Stimulated activated CD8-positive, alpha-beta memory T cell treated with anti-CD3 and anti-CD28 coated beads, Interleukin-7, amount 100 ng/mL, for 4 hours (primary cell): ENCODE data around the gene TTC6.
"Not testable (repeated sequence)": the region's sequence is repeated elsewhere in the genome, so short reads cannot be mapped to it uniquely, and the experiment has no call there.

Experiments
- DNase-seq, 2 donors: peaks; one replicate each; pipeline ENCODE4 v3.0.0-alpha.2; 2020; ENCODE audit warnings: low read depth in 2 of 2

TTC6 gene, protein sequence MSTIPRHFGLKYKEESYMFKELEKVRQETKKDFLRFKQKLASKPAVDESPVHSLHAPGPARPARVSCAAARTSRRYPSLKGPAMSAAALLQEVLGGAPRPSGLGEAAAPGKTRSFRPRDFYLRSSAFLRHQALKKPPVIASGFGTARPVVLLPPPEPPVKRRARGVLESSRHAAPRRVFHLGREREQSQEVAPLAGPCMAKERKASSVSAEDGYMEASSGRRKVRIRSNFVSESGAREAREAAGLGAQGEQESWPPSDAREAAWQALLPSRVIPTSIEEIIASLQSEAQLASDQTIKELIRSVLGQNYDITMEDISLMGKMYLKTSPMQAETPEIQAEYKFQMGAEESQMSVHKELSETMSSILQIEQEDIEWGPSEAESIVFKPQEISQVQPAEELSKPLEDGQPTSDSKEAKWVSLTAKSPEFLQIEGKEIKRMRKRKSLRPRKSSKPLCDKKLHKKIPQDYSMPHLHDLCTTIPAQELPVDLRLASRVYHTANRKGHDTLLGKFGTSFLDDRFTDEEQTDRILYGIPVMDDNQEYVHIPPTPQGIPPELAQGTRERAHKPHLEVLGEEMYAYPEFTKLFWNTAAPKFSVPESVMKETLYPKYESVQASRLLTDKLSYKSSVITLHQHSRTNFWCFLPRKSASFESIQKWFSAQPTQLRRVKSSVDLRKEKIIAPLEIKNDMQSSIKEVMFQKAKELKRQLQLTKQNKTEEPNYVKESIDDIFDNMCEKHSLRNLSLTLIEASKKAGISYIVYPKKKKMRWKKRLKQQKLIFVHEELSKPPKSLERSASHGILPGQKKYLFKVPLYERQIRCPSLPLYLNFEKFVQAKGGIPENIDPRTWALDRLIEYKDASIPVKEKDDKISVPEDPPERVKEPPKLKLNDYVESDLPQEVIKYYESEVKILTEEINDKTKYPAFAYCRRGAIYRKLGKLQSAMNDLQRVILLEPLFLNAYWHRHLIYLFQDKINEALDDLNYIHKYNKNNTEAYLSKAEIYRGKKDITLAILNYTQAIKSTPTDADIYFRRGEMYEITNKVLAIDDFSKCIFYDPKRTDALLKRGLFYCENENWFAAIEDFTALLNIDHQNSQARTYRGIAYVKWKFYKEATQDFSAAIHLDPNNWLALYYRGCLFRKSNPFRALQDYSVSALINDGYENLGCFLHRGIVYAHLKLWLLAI (N-terminal part only)

DNA sequence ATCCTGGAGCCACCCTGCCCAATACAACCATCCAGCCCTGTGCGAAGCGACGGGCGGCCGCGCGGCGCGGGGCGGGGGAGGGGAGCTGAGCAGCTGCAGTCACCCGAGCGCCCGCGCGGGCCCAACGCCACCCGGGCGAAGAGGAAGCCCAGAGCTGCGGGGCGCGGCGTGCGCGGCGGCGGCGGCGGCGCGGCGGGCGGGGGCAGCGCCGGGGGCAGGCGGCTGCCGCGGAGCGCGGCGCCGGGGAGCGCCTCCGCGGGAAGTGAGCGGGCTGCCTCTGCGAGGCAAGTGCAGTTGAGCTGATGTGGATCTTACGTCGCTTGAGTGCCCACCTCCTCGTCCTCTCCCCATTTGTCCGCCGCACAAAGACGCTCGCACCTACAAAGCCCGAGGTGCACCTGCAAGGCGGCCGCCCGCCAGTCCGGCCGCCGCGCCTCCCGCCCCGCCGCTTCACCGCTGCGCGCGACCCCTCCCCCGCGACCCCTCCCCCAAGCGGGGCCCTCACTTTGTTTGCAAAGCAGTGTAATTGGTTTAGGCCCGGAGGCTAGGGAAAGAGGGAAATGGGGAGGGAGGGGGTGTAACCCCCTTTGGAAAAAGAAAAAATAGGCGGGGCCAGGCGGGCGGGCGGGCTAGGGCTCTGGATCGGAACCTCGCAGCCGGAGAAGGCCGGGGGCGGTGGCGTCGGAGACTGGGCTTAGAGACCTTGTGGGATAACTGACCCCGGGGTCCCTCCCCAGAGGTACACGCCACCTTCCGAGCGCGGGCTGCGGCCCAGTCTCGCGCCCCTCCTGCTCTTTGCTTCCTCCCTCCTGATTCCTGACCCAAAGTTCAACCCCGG, at the start of gene TTC6, which contains the start of gene FOXA1:
TSS of gene TTC6 (plus strand) at position 659 of the 838 bp plus-strand sequence. CDS start 26,436 bp downstream, outside the sequence.
TSS of gene FOXA1 (minus strand) at position 279 of the 838 bp plus-strand sequence. CDS start at position 2, 277 bp downstream.
- DNase-seq, result no peak

DNA sequence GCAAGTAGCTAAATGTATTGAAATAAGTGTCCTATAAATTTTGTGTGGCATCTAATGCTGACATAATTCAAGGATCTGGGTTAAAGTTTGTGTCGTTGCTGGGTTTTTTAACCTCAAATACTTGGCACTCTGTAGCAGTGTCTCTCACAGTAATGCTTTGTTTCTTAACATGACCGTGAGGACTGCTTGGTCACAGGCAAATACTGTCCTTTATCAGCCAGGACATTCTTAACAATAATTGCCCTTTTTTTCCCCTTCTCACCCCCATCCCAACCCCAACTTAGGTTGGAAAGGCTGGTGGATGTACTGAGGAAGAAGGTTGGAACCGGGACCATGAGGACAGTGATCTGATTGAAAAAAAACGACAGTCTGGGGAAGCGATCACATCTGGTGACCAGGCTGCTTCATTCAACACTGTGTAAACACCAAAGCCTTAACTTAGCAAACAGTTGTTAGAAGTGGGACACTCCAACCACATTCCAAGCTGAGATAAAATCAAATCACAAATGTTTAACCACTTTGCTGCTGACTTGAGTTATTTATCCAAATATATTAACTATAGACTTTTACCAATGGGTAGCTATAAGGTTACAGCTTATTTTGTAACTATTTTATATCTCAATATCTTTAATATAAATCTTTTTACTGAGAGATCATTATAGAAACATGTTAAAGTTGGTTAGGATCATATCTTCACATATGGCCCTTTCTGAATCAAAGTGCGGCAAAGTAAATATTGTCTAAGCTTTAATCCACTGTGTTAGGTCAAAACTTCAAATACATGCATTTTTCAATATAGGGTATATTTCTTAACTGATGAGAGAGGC, 48.6 kb upstream of the TTC6 start:
- no peak for DNase-seq

DNA sequence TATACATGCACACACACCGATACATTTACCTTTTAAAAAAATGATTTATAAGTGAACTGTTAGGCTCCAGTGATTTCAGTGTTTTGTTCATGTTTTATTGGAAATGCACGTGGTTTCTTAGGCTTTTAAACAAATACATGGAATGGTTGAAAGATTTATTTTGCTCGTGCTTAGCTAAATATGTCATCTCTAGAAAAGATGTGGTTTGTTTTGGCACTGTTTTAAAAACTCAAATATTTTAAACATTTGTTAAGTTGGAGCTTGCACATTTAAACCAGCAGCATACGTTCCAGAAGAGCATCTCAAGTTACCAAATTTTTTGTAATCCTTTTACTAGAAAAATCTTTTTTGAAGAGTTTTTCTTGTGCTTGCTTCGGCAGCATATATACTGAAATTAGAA, 44.9 kb upstream of the TTC6 start:
- DNase-seq, result no peak

DNA sequence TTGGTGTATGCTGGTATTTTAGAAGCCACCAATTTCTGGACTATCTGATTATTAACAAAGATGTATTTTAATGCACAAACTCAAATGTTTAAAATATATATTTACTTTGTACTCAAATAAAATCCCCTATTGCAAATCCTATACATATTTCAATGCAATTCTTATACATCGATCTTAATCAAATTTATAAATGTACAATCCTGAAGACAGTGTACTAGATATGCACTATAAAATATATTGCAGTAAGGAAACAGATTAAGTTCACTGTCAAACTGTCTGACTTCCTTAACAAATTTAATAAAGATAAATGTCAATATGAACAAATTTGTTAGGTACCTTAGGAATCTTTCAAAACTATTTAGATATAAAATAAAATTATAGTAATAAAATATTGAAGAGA, 44.3 kb upstream of the TTC6 start:
- DNase-seq, result no peak

DNA sequence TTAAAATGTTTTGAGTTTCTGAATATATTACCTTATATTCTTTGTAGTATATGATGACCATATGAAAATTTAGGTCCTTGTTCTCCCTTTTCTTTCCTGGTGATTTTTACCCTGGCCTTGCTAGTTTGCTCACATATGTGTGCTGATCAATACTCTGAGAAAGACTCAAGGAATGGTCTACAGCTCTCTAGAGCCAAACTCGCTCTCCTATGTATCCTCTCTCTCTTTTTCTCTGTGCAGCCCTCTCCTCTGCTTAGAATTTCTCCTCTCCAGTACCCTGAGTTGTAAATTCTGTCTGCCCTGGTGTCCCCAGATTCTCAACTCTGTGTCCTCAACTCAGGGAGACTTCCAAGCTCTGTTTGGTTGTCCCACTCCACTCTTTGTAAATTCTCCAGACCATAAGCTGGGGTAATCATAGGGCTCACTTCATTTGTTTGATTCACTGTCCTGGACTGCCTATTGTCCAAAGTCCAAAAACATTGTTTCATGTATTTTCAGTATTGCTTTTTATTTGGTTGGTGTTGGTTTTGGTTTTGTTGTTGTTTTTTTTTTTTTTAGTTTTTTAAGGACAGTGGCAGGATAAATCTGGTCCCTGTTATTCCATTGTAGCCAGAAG, 41.4 kb upstream of the TTC6 start:
- DNase-seq, result no peak

DNA sequence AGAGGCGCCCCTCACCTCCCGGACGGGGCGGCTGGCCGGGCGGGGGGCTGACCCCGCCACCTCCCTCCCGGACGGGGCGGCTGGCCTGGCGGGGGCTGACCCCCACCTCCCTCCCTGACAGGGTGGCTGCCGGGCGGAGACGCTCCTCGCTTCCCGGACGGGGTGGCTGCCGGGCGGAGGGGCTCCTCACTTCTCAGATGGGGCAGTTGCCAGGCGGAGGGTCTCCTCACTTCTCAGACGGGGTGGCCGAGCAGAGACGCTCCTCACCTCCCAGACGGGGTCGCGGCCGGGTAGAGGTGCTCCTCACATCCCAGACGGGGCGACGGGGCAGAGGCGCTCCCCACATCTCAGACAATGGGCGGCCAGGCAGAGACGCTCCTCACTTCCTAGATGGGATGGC, 39.8 kb upstream of the TTC6 start:
- DNase-seq, result not testable (repeated sequence)

DNA sequence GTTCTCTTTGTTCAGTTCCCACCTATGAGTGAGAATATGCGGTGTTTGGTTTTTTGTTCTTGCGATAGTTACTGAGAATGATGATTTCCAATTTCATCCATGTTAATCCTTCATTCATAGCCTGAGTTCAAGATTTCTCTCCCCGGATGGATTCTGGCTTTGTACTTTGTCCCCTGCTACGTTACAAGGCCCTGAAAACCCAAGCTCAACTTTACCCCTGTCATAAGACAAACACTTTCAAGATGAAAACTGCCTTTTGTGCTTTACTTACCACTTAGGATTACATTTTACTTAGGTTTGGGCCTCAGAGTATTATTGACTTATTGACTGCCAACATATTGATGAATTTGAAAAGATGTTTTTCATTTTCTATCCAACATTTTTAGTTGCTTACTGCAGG, 36.7 kb upstream of the TTC6 start:
- DNase-seq, result no peak

DNA sequence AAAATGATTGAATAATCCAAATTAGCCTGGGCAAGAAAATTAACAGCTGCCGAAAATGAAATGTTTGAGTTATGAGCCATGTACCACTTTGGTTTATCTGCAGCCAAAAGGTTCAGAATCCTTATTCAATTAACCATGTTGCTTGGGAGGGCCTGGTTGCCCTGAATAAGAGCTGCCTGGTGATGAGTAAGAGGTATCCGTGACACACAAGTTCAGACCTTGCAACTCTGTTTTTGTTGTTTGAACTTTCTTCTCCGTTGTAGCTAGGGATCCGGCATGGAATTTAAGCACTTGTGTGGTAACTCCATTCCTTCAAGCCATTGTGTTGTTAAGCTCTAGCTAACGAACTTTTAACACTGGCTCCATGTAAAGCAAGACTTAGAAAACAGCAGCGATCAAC, 36.0 kb upstream of the TTC6 start:
- DNase-seq, result no peak

DNA sequence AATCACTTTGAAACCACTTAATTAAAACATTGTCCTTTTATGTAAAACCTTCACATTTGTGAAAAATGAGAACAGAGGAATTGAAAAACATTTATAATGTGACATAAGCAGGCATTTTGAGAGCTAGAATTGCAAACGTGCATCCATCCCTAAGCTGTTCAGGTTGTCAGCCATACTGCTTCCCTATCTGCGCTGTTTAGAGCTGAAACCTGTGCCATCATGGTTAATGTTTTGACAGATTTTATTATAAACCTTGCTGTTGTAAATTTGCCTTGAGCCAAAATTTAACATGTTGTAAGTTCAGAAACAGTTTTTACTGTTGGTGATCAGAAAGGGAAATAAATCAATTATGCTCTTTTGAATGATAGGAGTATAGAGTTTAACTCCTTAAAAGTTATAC, 32.2 kb upstream of the TTC6 start:
- no peak for DNase-seq

DNA sequence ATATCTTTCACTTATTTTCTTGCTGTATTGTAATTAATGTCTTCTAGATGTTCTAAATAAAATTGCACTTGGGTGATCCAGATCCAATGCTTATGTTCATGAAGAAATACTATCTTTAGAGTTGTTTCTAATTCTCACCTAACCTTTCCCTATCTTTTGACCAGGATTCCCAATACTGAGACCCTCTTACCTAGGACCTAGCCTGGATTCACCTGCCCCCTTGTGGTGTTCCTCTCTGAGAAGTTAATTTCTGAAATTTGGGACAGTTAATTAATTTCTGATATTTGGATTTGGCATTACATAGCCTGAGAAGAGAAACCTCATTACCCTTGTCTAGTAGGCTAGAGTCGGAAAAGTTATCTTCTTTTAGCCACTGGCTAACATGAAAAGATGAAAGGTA, 29.9 kb upstream of the TTC6 start:
- no peak for DNase-seq

DNA sequence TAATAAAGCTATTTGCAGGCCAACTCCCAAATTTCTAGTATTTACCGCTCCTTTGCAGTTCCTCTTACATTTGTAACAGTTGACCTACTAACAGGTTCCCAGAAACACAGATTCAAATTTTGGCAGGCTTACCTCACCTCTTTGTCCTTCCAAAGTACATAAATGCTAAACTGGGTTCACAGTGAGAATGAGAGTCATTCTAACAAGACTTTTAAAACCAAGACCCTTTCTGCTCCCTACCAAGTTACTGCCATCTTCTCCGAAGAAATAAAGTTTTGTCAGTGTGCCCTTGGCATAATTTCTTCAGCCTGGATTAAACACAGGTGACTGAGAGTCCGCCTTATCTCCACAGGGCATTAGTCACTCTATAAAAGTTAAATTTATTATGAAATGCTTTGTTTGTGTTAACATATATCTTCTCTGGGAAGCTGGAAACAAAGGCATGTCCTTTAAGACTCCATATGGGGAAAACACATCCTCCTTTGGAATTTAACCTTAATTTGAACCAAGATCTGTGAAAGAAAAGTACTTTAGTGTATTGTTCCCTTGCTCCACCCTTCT, 28.5 kb upstream of the TTC6 start:
- no peak for DNase-seq

DNA sequence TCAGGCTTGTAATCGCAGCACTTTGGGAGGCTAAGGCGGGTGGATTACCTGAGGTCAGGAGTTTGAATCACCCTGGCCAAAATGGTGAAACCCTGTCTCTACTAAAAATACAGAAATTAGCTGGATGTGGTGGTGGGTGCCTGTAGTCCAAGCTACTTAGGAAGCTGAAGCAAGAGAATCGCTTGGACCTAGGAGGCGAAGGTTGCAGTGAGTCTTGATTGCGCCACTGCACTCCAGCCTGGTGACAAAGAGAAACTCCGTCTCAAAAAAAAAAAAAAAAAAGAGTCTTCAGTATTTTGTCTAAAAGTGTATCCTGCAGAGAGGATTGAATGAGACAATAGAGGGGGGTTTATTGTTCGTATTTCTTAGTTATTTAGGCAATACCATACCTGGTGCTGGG, 25.7 kb upstream of the TTC6 start:
- no peak for DNase-seq

DNA sequence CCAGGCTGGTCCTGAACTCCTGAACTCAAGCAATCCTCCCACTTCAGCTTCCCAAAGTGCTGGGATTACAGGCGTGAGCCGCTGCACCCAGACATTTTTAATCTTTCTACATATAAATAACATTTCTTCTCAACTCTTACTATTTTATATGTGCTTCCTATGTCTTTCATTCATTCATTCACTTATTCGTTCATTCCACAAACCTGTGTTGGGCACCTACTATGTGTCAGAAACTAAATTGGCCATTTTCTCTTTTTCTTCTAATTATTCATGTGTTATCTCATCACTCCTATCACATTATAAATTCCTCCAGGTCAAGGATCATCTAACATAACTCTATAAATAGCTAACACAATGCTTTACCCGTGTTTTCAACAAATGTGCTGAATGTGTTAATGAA, 24.0 kb upstream of the TTC6 start:
- no peak for DNase-seq

DNA sequence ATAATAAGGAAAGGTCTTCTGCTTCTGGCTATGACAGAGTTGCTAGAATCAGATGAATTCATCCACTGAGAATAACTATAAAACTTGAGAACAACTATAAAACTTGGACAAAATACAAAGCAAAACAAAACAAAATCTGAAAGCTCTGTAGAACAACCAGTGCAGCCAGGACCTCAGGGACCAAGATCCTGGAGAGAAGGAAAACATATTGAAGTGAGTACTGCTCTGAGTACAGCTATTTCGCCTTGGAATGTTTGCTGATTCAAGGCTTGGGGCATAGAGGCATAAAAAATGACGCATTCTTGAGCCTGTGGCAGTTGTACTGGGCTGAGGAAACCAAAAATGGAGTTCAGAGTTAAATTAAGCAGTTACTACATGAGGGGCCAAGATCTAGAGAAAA, 22.1 kb upstream of the TTC6 start:
- DNase-seq, result no peak

DNA sequence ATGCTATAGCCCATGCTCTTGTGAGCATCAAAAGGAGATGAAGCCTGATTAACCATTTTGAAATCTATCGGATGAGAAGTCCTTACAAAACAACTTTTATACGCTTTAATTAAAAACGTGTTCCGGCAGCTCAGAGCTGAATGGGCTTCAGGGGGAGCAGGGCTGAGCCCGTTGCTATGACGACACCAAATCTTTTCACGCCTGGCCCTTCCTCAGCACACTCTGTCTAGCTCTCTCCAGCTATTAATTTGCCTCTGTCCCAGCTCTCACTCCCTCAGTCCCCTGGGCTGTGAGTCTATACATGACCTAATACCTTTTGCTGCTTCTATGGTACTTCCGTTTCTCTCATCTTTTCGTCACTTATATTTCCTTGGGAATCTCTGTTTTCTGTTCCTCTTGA, 16.2 kb upstream of the TTC6 start:
- no peak for DNase-seq

DNA sequence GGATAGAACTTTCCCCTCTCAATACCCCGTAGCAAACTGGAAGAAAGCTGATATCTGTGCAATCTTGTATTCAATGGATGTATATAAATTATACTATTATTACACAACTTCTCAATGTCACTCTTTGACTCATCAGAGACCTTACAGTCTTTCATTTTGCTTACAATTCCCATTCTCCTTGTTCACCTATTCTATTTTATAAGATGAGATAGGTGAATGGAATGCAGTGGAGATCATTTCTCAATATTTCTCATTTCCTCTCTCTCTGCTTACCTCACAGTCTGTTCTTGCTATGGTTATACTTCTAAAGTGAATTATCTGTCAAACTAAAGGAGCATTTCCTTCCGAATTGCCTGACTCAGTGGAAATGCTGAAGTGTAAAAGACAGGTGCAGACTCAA, 15.3 kb upstream of the TTC6 start:
- no peak for DNase-seq

DNA sequence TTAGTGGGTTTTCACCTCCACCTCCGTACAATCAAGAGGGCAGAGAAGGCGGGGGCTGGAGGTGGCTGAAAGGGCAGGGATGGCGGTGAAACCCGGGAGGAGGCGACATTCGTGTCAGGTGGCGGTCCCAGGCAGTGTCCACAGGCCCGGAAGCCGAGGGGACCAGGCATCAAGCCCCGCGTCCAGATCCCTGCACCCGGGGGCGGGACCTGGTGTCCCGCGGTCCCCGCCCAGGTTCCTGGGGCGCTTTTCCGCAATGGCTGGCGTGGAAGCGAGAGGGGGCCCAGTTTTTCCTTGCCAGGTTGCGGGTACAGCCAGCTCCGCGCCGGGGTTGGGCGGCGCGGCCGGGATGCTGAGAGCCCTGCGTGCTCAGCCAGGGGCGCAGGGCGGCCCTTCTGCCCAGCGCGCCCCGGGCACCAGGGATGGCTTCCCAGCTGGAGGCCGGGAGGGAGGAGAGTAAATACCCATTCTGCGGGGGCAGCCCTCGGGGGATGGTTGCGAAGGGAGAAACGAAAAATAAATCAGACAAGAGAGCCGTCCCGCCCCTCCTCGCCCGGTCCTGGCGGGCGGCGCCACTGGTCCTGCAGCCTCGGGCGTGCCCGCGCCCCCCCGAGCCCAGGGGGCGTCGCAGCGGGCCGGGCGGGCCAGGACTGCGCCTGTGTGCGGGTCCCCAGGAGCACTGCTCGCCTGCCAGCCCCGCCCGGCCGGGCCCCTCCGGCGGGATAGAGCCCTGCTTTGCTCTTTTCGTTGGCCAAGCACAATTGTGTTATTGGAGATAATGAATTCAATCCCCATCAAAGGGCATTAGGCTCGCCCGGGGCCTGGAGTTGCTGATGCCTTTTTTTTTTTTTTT, 11.8 kb upstream of the TTC6 start:
- DNase-seq, result no peak

DNA sequence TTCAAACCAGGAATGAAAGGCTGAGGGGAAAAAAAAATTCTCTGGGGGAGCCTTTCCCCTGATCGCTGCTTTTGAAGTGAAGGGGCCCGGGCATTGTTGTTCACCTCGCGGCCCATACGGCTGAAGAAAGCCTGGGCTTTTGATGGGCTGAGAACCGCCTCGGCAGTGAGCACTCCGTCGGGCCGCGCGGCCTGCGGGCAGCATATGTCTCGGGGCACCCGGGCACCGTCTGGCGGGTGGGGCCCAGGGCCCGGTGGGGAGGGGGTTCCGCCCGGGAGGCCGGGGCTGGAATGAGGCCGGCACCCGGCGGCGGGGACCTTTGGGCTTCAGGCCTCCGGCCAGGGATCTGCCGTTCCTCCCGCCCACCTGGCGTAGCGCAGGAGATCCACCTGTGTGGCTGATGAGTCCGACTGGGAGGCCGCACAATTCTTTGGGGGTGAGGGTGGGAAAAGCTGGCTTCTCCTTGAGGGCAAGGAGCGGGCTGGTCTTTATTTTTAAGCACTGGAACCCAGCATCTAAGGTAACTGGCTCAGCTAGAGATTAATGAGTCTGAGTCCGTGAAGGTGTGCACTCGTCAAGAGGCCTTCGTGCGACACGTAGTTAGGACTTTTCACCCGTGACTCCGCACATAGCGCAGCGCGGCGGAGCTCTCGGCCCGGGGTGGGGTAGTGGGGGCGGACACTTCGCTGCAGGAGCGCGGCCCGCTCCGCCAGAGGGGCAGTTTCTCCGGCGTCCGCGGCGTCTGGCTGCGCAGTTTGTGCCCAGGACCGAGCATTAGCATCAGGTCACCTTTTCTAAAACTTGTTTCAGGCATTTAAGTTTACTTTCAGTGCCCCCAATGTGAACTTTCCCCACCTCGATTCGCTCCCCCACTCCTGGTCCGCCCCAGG, 11.0 kb upstream of the TTC6 start:
- DNase-seq, result no peak
